ENCODE data around the gene ADCY5.

- TF ChIP-seq POLR2AphosphoS5 (IDR thresholded peaks at IDR 0.05): no peak
- TF ChIP-seq CTCF (IDR thresholded peaks at IDR 0.05): no peak
- no peak for TF ChIP-seq EP300 (IDR thresholded peaks at IDR 0.05)
- no peak for TF ChIP-seq POLR2A (IDR thresholded peaks at IDR 0.05)
Measured at GRCh38 chr3:123295901-123296250, 153.0 kb downstream of the ADCY5 start.
